ENCODE data around the gene PCSK6.
"Not testable (repeated sequence)": the region's sequence is repeated elsewhere in the genome, so short reads cannot be mapped to it uniquely, and the experiment has no call there.

Gene PCSK6

DNA sequence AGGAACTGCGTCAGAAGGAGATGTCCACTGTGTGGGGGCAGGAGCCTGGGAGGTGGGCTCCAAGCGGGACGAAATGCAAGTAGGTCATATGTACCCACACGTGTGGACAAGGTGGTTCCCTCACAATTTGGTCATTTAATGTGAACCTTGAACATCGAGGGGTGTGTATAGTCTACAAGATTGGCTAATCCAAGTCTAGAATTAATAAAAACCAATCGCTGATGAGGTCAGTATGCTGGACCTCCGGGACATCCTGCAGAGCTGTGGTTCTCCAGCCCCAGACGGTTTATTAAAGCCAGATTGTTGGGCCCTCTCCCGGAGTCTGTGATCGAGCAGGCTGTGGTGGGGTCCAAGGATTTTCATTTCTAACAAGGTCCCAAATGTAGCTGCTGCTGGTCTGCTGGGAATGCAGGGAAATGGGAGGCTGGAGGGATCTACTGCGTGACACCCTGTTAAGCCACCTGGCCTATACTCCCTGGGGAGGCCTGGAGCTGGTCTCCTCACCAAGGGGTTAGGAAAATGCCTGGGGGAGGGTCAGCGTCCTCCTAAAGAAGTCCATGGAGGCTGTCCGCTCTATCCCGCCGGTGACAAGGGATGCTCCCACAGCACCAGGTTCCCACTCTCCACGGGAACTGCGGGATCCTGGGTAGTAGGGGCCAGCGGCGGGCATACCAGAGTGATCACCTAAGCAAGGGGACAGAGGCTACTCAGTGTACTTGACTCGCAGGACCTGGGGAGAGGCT lies 25.1 kb downstream of the PCSK6 start:
- TF ChIP-seq, protein P1, sequence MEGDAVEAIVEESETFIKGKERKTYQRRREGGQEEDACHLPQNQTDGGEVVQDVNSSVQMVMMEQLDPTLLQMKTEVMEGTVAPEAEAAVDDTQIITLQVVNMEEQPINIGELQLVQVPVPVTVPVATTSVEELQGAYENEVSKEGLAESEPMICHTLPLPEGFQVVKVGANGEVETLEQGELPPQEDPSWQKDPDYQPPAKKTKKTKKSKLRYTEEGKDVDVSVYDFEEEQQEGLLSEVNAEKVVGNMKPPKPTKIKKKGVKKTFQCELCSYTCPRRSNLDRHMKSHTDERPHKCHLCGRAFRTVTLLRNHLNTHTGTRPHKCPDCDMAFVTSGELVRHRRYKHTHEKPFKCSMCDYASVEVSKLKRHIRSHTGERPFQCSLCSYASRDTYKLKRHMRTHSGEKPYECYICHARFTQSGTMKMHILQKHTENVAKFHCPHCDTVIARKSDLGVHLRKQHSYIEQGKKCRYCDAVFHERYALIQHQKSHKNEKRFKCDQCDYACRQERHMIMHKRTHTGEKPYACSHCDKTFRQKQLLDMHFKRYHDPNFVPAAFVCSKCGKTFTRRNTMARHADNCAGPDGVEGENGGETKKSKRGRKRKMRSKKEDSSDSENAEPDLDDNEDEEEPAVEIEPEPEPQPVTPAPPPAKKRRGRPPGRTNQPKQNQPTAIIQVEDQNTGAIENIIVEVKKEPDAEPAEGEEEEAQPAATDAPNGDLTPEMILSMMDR (IDR thresholded peaks at IDR 0.05; ENCODE audit: low read length): no peak
- TF ChIP-seq EZH2phosphoT487 (IDR thresholded peaks at IDR 0.05; ENCODE audit: low read length) (no peak), EZH2 (optimal IDR thresholded peaks at IDR 0.05; ENCODE audit: low read depth, low read length) (no peak)
- Histone ChIP-seq H3K79me2 (ENCODE audit: low read length) (no peaks in the 10 kb centered on the region), H2AFZ (ENCODE audit: low read length) (no peak overlapping the region), H3K9me2 (replicated peaks; ENCODE audit: insufficient read depth, low read length) (no peaks in the 10 kb centered on the region), H3K9me3 (replicated peaks; ENCODE audit: insufficient read depth, low read length) (no peaks in the 10 kb centered on the region), H4K20me1 (ENCODE audit: insufficient read depth, low read length) (no peaks in the 10 kb centered on the region), H3K4me3 (ENCODE audit: low read length) (no peak overlapping the region), H3K4me2 (ENCODE audit: low read depth, low read length) (no peak overlapping the region), H3K36me3 (replicated peaks; ENCODE audit: insufficient read depth, low read length) (no peaks in the 10 kb centered on the region), H3K4me1 (ENCODE audit: low read length) (no peaks in the 10 kb centered on the region), H3K27me3 (replicated peaks; ENCODE audit: insufficient read depth, low read length) (no peaks in the 10 kb centered on the region), H3K9ac (ENCODE audit: low read length) (no peak overlapping the region), H3F3A (ENCODE audit: insufficient read depth, low read length) (no peaks in the 10 kb centered on the region), H3K27ac (ENCODE audit: low read length) (no peak overlapping the region)
- no peak for DNase-seq

DNA sequence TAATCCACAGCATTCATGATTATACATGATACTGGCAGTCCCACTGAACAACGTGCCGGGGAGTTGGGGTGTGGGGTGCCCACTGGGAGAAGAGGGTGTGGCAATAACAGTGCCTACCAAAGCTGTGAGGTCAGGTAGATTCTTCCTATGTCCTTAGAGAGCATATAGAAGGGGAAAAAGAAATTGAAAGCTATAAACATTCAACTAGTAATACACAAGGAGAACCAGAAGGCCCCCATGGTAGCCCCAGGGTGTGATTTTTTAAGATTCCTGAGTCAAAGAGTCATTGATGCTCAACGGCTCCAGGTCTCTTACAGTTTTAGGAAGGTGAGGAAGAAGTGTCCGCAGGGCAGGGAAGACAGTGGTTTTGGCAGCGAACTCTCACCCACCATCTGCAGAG lies 25.8 kb downstream of the PCSK6 start:
- H2AFZ ChIP-seq (ENCODE audit: low read length); H3K9me2 ChIP-seq (replicated peaks; ENCODE audit: insufficient read depth, low read length); H3F3A ChIP-seq (ENCODE audit: insufficient read depth, low read length); H3K27ac ChIP-seq (ENCODE audit: low read length); H3K4me3 ChIP-seq (ENCODE audit: low read length); H3K9me3 ChIP-seq (replicated peaks; ENCODE audit: insufficient read depth, low read length); H3K79me2 ChIP-seq (ENCODE audit: low read length); H3K4me1 ChIP-seq (ENCODE audit: low read length); H3K27me3 ChIP-seq (replicated peaks; ENCODE audit: insufficient read depth, low read length); H3K4me2 ChIP-seq (ENCODE audit: low read depth, low read length); H3K9ac ChIP-seq (ENCODE audit: low read length); DNase-seq; H3K36me3 ChIP-seq (replicated peaks; ENCODE audit: insufficient read depth, low read length); H4K20me1 ChIP-seq (ENCODE audit: insufficient read depth, low read length): not testable (repeated sequence)

DNA sequence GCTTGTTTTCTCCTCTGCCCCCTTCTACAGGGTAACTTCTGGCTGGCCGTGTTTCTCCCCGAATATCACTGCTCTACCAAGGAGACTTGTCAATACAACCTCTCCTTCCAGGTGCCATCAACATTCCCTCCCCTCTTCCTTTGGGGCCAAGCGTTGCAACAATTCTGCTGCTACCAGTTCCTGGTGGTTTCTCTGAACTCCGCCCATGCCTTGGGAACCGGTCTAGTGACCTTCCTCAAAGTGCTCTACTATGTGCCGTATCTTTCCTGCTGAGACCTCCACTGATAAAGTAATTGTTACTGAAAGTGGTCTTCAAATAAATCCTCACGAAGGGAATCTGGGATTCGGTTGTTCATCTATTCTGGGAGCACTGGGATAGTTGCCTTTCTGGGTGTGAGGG lies 26.2 kb downstream of the PCSK6 start:
- no peaks in the 10 kb centered on the region for H3K9me3 ChIP-seq (replicated peaks; ENCODE audit: insufficient read depth, low read length)
- no peak overlapping the region for H3K9ac ChIP-seq (ENCODE audit: low read length)
- H4K20me1 ChIP-seq (ENCODE audit: insufficient read depth, low read length): no peaks in the 10 kb centered on the region
- no peaks in the 10 kb centered on the region for H3F3A ChIP-seq (ENCODE audit: insufficient read depth, low read length)
- DNase-seq: no peak
- no peaks in the 10 kb centered on the region for H3K4me1 ChIP-seq (ENCODE audit: low read length)
- TF ChIP-seq EZH2 (optimal IDR thresholded peaks at IDR 0.05; ENCODE audit: low read depth, low read length) (no peak), EZH2phosphoT487 (IDR thresholded peaks at IDR 0.05; ENCODE audit: low read length) (no peak)
- TF ChIP-seq, protein P1 (IDR thresholded peaks at IDR 0.05; ENCODE audit: low read length): no peak
- no peaks in the 10 kb centered on the region for H3K9me2 ChIP-seq (replicated peaks; ENCODE audit: insufficient read depth, low read length)
- no peak overlapping the region for H2AFZ ChIP-seq (ENCODE audit: low read length)
- H3K27ac ChIP-seq (ENCODE audit: low read length): no peak overlapping the region
- H3K4me2 ChIP-seq (ENCODE audit: low read depth, low read length): no peak overlapping the region
- H3K4me3 ChIP-seq (ENCODE audit: low read length): no peak overlapping the region
- H3K27me3 ChIP-seq (replicated peaks; ENCODE audit: insufficient read depth, low read length): no peaks in the 10 kb centered on the region
- no peaks in the 10 kb centered on the region for H3K79me2 ChIP-seq (ENCODE audit: low read length)
- no peaks in the 10 kb centered on the region for H3K36me3 ChIP-seq (replicated peaks; ENCODE audit: insufficient read depth, low read length)

DNA sequence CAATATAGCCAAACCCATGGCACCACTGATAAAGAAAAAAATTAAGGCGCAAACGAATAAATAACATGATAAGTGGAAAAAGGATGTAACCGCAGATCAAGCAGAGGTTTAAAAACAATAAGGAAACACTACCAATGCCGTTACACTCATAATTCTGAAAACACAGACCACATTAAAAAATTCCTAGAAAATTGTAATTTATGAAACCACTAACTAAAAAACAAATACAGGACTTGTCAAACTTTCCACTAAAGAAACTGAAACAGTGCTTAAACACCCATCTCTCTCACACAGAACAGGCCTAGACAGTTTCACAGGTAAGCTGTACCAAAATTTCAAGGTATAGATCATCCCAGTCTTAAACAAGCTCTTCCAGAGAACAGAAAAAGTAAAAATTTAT lies 28.4 kb downstream of the PCSK6 start:
- no peak overlapping the region for H3K9ac ChIP-seq (ENCODE audit: low read length)
- H3K4me1 ChIP-seq (ENCODE audit: low read length): no peaks in the 10 kb centered on the region
- no peak overlapping the region for H3K4me2 ChIP-seq (ENCODE audit: low read depth, low read length)

More for the DNA sequence above, 28.4 kb downstream of the PCSK6 start:
- TF ChIP-seq EZH2 (optimal IDR thresholded peaks at IDR 0.05; ENCODE audit: low read depth, low read length) (no peak), EZH2phosphoT487 (IDR thresholded peaks at IDR 0.05; ENCODE audit: low read length) (no peak)
- TF ChIP-seq, protein P1 (IDR thresholded peaks at IDR 0.05; ENCODE audit: low read length): no peak
- Histone ChIP-seq H3K9me3 (replicated peaks; ENCODE audit: insufficient read depth, low read length) (no peaks in the 10 kb centered on the region), H3K79me2 (ENCODE audit: low read length) (no peaks in the 10 kb centered on the region), H3F3A (ENCODE audit: insufficient read depth, low read length) (no peaks in the 10 kb centered on the region), H3K27me3 (replicated peaks; ENCODE audit: insufficient read depth, low read length) (no peaks in the 10 kb centered on the region), H3K4me3 (ENCODE audit: low read length) (no peak overlapping the region), H3K9me2 (replicated peaks; ENCODE audit: insufficient read depth, low read length) (no peaks in the 10 kb centered on the region), H3K27ac (ENCODE audit: low read length) (no peak overlapping the region), H3K36me3 (replicated peaks; ENCODE audit: insufficient read depth, low read length) (no peaks in the 10 kb centered on the region), H2AFZ (ENCODE audit: low read length) (no peak overlapping the region), H4K20me1 (ENCODE audit: insufficient read depth, low read length) (no peaks in the 10 kb centered on the region)
- no peak for DNase-seq

All from MM.1S (cell line).